Measurements from ENCODE around the gene JTB. TPM values are rescaled to one million over a fixed set of nuclear protein-coding genes. Genes with fewer than 3 reads are reported as not detected.
"Not testable (repeated sequence)": the region's sequence is repeated elsewhere in the genome, so short reads cannot be mapped to it uniquely, and the experiment has no call there.

JTB gene
- 127 TPM for polyA plus RNA-seq (2012; ENCODE audit: low read depth, missing spikeins)

DNA sequence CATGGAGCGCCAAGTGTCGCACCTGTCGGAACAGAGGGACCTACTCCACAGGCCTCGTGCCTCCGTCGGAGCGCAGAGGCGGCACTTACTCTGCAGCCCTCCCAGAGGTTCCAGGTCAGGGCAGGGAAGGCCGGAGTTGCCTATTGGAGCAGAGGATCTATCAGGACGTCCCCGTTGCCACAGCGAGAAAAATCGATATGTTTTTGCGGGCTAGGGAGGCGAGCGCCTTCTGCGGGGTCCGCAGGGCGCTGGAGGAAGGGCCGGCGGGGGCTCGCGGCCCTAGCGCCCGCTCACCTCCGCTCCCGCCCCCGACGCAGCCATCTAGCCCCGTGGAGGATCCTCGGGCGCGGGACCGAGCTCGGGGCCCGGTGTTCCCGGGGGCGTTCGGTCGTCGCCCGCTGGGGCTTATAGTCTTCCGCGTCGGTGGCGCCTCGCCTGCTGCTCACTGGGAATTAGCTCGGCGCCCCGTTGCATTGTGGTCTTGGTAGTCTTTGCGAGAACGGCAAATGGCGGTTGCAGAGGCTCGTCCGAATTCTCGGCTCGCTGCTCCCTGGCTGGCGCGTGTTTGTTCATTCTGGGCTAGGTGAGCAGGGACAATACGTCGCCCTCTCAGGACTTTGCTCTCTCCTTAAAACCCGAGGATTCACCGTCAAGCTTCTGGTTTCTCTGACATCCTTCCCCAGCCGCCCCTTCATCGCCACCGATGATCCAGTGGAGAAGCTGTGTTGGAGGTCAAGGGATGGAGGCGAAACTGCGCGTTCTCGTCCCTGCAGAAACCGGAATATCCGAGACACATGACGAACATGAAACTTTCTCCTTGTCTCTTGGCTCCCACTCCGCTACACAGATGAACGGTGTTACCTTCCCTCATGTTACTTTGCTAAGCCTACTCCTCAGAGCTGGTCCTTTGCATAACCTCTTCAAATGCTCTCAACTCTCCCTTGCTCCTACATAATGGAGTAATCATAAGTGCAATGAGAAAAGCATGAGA lies at the start of gene JTB:
TSS of gene JTB (minus strand) at position 425 of the 991 bp plus-strand sequence. CDS start at position 3, 422 bp downstream.
- FAIRE-seq (peak; percentile 90), DNase-seq (ENCODE audit: insufficient read length, low spot score) (peak; percentile 88)
- TF ChIP-seq POLR2A (IDR thresholded peaks at IDR 0.05; ENCODE audit: low read depth, low read length) (peak; percentile 75; the same call in 1 of the 2 replicates), POU2F2 (IDR thresholded peaks at IDR 0.05; ENCODE audit: low read depth, low read length) (peak; percentile 10; the same call in 1 of the 2 replicates), TAF1 (IDR thresholded peaks at IDR 0.05; ENCODE audit: low read depth, low read length) (peak; percentile 83), PAX5 (IDR thresholded peaks at IDR 0.05; ENCODE audit: insufficient read depth, low read length, severe bottlenecking) (no peak), POLR2AphosphoS5 (IDR thresholded peaks at IDR 0.05; ENCODE audit: low read depth, low read length) (peak; percentile 85), SPI1 (IDR thresholded peaks at IDR 0.05; ENCODE audit: low read depth, low read length) (no peak)

DNA sequence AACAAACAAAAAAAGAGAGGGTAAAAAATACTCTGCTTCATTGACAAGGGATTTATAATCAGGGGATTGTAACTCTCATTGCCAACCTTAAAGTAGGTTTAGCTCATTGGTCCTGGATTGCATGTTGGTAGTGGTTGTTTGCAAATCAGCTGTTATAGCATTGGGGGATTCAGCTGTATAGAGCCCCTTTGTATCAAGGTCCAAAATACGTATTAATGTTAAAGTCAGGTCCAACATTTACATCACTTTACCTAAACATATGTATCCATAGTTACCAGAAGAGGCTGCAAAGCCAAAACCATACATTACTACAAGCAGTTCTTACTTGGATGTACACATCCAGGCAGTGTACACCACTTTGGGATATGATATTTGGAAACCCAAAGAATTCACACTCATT lies 42.5 kb upstream of the JTB start:
- DNase-seq (ENCODE audit: insufficient read length, low spot score) (no peak), FAIRE-seq (no peak)
- TF ChIP-seq TAF1 (IDR thresholded peaks at IDR 0.05; ENCODE audit: low read depth, low read length) = no peak
- TF ChIP-seq POLR2A (IDR thresholded peaks at IDR 0.05; ENCODE audit: low read depth, low read length) = no peak
- no peak for TF ChIP-seq SPI1 (IDR thresholded peaks at IDR 0.05; ENCODE audit: low read depth, low read length)
- TF ChIP-seq POU2F2 (IDR thresholded peaks at IDR 0.05; ENCODE audit: low read depth, low read length) = no peak
- no peak for TF ChIP-seq PAX5 (IDR thresholded peaks at IDR 0.05; ENCODE audit: insufficient read depth, low read length, severe bottlenecking)
- TF ChIP-seq POLR2AphosphoS5 (IDR thresholded peaks at IDR 0.05; ENCODE audit: low read depth, low read length) = no peak

DNA sequence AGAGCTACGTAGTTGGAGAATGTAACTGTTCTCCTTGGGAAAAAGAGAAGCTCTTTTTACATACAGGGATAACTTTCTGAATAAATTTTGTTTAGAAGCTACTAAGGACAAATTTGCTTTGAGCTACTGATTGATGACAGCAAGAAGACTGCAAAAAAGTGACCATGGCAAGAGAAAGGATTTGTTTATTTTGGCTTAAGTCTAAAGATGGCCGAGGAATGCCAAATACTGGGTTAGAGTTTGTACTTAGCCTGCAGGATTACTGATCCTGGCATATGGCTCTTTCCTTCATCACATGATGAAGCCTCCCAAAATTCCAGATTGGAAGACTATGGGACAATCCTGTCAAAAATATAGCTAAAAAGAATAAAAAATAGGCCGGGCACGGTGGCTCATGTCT lies 41.8 kb upstream of the JTB start:
- FAIRE-seq (no peak), DNase-seq (ENCODE audit: insufficient read length, low spot score) (no peak)
- no peak for TF ChIP-seq TAF1 (IDR thresholded peaks at IDR 0.05; ENCODE audit: low read depth, low read length)
- no peak for TF ChIP-seq POU2F2 (IDR thresholded peaks at IDR 0.05; ENCODE audit: low read depth, low read length)
- no peak for TF ChIP-seq SPI1 (IDR thresholded peaks at IDR 0.05; ENCODE audit: low read depth, low read length)
- no peak for TF ChIP-seq POLR2A (IDR thresholded peaks at IDR 0.05; ENCODE audit: low read depth, low read length)
- no peak for TF ChIP-seq POLR2AphosphoS5 (IDR thresholded peaks at IDR 0.05; ENCODE audit: low read depth, low read length)

DNA sequence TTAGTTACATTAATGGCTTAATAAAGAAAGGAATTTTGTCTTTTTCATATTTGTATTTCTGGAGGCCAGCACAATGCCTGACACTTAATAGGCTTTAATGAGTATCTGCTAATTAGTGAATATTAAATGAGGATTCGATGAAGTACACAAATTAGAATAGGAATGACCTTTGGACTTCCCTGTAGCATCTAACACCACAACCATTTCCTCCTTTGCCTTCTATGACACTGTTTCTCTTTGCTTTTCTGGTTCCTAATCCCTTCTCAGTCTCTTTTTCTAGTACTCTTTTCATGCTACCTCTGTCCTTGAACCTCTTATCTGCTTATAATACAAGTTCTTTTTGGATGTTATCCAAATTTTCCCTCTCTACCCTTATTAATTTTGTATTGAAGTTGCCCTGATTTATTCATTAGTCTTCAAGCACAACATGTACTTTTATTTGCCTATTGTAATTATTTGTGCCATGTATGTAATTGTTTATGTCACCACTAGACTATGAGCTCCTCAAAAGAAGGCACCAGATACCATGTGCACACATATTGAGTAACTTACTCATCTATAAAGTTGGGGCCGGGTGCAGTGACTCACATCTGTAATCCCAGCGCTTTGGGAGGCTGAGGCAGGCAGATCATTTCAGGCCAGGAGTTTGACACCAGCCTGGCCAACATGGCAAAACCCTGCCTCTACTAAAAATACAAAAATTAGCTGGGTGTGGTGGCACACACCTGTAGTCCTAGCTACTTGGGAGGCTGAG lies 36.9 kb upstream of the JTB start:
- no peak for FAIRE-seq
- no peak for DNase-seq (ENCODE audit: insufficient read length, low spot score)
- TF ChIP-seq POLR2A (IDR thresholded peaks at IDR 0.05; ENCODE audit: low read depth, low read length) = no peak
- TF ChIP-seq PAX5 (IDR thresholded peaks at IDR 0.05; ENCODE audit: insufficient read depth, low read length, severe bottlenecking) = no peak
- TF ChIP-seq POU2F2 (IDR thresholded peaks at IDR 0.05; ENCODE audit: low read depth, low read length) = no peak
- no peak for TF ChIP-seq SPI1 (IDR thresholded peaks at IDR 0.05; ENCODE audit: low read depth, low read length)
- TF ChIP-seq POLR2AphosphoS5 (IDR thresholded peaks at IDR 0.05; ENCODE audit: low read depth, low read length) = no peak
- no peak for TF ChIP-seq TAF1 (IDR thresholded peaks at IDR 0.05; ENCODE audit: low read depth, low read length)

DNA sequence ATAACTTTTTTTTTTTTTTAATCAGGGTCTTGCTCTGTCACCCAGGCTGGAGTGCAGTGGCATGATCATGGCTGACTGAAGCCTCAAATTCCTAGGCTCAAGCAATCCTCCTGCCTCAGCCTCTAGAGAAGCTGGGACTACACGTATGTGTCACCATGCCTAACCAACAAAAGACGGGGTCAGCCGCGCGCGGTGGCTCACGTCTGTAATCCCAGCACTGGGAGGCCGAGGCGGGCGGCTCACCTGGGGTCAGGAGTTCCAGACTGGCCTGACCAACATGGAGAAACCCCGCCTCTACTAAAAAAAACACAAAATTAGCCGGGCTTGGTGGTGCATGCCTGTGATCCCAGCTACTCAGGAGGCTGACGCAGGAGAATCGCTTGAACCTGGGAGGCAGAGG lies 35.1 kb upstream of the JTB start:
- not testable (repeated sequence) for DNase-seq (ENCODE audit: insufficient read length, low spot score); FAIRE-seq

DNA sequence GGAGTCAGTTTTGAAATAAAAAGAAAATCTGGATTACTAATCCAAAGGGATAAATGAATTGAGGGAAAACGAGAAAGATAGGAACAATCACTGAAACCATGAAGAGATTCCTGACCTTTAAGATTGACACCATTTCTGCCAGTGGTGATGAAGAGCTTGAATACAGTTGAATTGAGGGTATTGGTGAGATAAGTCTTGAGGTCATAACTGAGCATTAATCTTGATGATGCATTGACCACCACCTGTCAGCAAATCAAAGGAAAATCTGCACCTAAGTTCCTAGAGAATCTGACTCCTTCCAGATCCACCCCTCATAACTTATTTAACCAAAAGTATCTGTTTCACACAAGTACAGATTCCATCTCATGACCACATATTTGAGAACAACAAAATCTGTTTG lies 34.7 kb upstream of the JTB start:
- no peak for TF ChIP-seq POU2F2 (IDR thresholded peaks at IDR 0.05; ENCODE audit: low read depth, low read length)
- no peak for TF ChIP-seq SPI1 (IDR thresholded peaks at IDR 0.05; ENCODE audit: low read depth, low read length)
- TF ChIP-seq POLR2A (IDR thresholded peaks at IDR 0.05; ENCODE audit: low read depth, low read length) = no peak
- TF ChIP-seq PAX5 (IDR thresholded peaks at IDR 0.05; ENCODE audit: insufficient read depth, low read length, severe bottlenecking) = no peak
- FAIRE-seq = no peak

DNA sequence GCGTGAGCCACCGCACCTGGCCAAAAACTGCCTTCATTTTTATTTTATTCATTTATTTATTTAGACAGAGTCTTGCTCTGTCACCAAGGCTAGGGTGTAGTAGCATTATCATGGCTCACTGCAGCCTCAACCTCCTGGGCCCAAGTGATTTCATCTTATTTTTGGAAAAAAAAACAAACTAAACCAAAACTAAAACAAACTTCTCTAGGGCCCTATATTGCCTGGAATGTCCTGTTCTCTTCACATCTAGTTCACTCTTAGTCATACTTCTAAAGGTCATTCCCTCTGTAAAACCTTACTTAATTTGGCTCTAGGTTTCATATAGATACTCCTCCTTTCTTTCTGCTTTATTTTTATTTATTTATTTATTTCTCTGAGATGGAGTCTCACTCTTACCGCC lies 28.7 kb upstream of the JTB start:
- no peak for DNase-seq (ENCODE audit: insufficient read length, low spot score)

More for the DNA sequence above, 34.7 kb upstream of the JTB start:
- no peak for DNase-seq (ENCODE audit: insufficient read length, low spot score)

DNA sequence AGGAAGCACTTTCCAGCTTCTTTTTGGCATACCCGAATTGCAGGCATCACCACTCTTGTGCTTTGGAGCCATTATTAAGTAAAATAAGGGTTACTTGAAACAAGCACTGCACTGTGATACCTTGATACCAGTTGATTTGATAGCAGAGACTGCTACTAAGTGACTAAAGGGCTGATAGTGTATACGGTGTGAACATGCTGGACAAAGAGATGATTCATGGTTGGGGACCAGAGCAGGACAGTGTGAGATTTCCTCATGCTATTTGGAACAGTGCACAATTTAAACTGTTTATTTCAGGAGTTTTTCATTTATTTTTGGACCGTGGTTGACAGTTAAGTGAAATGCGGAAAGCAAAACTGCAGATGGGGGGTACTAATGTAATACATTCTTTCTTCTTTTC lies 22.9 kb upstream of the JTB start:
- DNase-seq (ENCODE audit: insufficient read length, low spot score) (no peak), FAIRE-seq (no peak)
- no peak for TF ChIP-seq POLR2A (IDR thresholded peaks at IDR 0.05; ENCODE audit: low read depth, low read length)
- TF ChIP-seq SPI1 (IDR thresholded peaks at IDR 0.05; ENCODE audit: low read depth, low read length) = no peak
- TF ChIP-seq POLR2AphosphoS5 (IDR thresholded peaks at IDR 0.05; ENCODE audit: low read depth, low read length) = no peak
- TF ChIP-seq PAX5 (IDR thresholded peaks at IDR 0.05; ENCODE audit: insufficient read depth, low read length, severe bottlenecking) = no peak
- no peak for TF ChIP-seq TAF1 (IDR thresholded peaks at IDR 0.05; ENCODE audit: low read depth, low read length)
- TF ChIP-seq POU2F2 (IDR thresholded peaks at IDR 0.05; ENCODE audit: low read depth, low read length) = no peak

More for the DNA sequence above, 28.7 kb upstream of the JTB start:
- FAIRE-seq = no peak
- TF ChIP-seq SPI1 (IDR thresholded peaks at IDR 0.05; ENCODE audit: low read depth, low read length) = no peak
- no peak for TF ChIP-seq TAF1 (IDR thresholded peaks at IDR 0.05; ENCODE audit: low read depth, low read length)
- TF ChIP-seq POU2F2 (IDR thresholded peaks at IDR 0.05; ENCODE audit: low read depth, low read length) = no peak

DNA sequence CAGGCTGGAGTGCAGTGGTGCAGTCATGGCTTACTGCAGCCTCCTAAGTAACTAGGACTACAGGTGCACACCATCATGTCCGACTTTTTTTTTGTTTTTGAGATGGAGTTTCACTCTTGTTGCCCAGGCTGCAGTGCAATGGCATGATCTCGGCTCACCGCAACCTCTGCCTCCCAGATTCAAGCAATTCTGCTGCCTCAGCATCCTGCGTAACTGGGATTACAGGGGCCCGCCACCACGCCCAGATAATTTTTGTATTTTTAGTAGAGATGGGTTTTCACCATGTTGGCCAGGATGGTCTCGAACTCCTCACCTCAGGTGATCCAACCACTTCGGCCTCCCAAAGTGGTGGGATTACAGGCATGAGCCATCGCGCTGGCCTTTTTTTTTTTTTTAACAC lies 19.4 kb upstream of the JTB start:
- not testable (repeated sequence) for DNase-seq (ENCODE audit: insufficient read length, low spot score); FAIRE-seq

DNA sequence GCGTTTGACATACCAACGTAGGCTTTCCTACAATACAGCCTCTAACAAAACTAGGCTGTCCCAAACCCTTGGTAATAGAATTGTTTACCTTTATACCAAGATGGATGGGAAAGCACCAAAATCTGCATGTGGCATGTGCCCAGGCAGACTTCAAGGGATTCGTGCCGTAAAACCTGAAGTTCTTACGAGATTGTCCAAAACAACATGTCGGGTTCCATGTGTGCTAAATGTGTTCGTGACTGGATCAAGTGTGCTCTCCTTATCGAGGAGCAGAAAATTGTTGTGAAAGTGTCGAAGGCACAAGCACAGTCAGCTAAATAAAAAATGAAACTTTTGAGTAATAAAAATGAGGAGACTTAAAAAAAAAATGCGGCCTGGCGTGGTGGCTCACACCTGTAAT lies 18.2 kb upstream of the JTB start:
- no peak for FAIRE-seq
- DNase-seq (ENCODE audit: insufficient read length, low spot score) = no peak
- TF ChIP-seq POU2F2 (IDR thresholded peaks at IDR 0.05; ENCODE audit: low read depth, low read length) (no peak), PAX5 (IDR thresholded peaks at IDR 0.05; ENCODE audit: insufficient read depth, low read length, severe bottlenecking) (no peak), POLR2AphosphoS5 (IDR thresholded peaks at IDR 0.05; ENCODE audit: low read depth, low read length) (peak; percentile 56; the same call in 1 of the 2 replicates), POLR2A (IDR thresholded peaks at IDR 0.05; ENCODE audit: low read depth, low read length) (no peak)

Measured in GM12891 (cell line).